NCI-H187 treated with DMSO at 0.1 percent for 48 hours (cell line): ENCODE measurements around the gene ARG2.

ENCODE experiments used
- DNase-seq: peaks from one replicate; lab custom pipeline; 2025; lab: John Stamatoyannopoulos, UW

The ARG2 gene

DNA sequence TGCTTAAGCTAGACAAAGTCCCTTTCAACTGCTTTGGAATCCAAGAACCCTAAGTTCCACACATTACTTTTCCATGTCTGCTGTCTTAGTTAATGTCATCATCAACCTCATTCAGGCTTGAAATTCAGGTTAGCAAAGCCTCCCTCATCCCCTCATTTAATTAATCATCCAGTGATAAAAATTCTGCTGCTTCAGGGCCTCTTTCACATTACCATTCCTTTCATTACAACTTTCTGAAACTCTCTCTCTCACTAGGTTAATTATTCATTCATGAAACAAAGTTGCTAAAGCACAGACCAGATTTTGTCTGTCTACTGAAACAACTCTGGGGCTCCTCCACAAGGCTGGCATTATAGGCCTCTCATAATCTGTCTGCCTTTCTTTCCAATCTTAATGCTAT lies 64.1 kb downstream of the ARG2 start:
- no peak for DNase-seq

DNA sequence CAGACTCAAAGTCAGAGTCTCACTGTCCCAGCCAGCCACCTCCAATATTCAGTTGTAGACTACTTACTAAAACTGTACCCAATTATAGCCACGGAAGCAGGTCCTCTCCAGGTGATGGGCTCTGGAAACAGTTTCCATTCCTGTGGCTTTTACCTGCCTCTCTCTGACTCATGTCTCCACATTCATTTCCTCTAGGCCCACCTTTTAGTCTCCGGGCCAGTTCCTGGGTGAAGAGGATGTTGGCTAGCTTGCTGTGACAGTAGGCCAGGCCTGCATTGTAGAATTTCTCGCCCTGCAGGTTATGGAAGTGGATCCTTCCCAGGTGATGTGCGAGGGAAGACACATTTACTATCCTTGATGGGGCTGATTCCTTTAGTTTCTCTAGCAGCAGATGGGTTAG lies 70.3 kb downstream of the ARG2 start:
- no peak for DNase-seq

DNA sequence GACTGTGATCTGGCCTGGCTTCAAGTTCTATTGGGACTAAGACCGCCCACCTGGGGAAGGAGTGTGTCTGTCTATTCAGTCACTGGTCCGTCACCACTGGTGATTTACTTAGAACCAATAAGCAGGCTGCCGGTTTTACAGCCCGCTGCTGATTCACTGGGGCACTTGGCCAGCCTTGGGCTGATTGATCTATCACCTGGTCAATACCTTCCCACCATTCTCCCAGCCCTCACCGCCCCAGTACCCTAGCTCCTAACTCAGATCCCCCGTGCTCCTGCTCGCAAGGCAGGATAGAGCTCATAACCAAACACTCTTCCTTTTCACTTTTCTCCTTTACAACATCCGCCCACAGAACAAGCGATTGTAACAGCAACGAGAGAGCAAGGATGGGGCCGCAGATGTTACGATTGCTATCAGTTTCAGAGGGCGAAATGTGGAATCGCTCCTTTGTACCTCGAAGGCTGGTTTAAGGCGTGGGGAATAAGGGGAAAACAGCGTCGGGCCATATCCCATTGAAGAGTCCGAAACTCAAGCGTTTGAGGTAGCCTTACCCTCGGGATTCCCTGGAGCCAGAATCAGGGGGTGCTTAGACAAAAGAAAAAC lies 75.2 kb downstream of the ARG2 start:
- DNase-seq, result peak; percentile 13

- peak; percentile 70 for DNase-seq
These were observed 75.8 kb downstream of the ARG2 start, which contains the start of gene RDH11 for GRCh38 chr14:67695394-67695949. RDH11 (minus strand) TSS chr14:67695764; CDS start chr14:67695703, 61 bp downstream.

DNA sequence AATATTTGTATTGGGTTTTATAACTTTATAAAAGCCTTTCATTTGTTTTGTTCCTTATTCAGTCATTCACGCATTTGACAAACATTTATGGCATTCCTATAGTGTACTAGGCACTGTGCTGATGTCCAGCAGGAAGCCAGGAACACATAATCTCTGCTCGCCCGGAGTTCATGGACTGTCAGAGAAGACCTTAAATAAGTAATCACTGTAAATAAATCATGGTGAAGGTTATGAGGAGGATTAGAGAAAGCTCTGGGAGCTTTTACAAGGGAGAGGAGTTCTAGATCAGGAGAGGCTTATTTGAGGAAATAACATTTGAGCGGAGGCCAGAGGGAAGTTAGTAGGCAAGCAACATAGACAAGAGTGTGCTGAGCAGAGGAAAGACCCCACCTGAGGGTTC lies 77.3 kb downstream of the ARG2 start:
- DNase-seq, result no peak

- DNase-seq, result no peak
These were observed 78.5 kb downstream of the ARG2 start for GRCh38 chr14:67698179-67698578.
